HepG2 (cell line): Measurements from ENCODE around the gene CENPB. TPM values are rescaled to one million over a fixed set of nuclear protein-coding genes. Genes with fewer than 3 reads are reported as not detected.

Experiments used
- BATF2 ChIP-seq: sonication (generic); formaldehyde crosslinking; IDR thresholded peaks from 2 replicates; pipeline ENCODE4 v1.8.0; 2022; ENCODE audit warnings: mild to moderate bottlenecking, missing genetic modification reagents, moderate library complexity
- FOSL1 ChIP-seq: sonication (generic); formaldehyde crosslinking; IDR thresholded peaks from 2 replicates; pipeline ENCODE4 v1.9.0; 2021; ENCODE audit warnings: missing genetic modification reagents, borderline replicate concordance
- KLF16 ChIP-seq, 2 experiments: sonication (generic) in 1 of 2; formaldehyde crosslinking in 1 of 2; IDR thresholded peaks; 2 replicates each; pipeline versions ENCODE4 v1.6.1 to v1.8.0; 2016 to 2023; ENCODE audit warnings: missing genetic modification reagents in 2 of 2, missing compliant biosample characterization in 1 of 2
- SKIL ChIP-seq: sonication (generic); formaldehyde crosslinking; IDR thresholded peaks from 2 replicates; pipeline ENCODE4 v1.8.0; 2022; ENCODE audit warnings: missing genetic modification reagents, mild to moderate bottlenecking, moderate library complexity, borderline replicate concordance
- SNAI1 ChIP-seq: sonication (generic); formaldehyde crosslinking; IDR thresholded peaks from 2 replicates; pipeline ENCODE4 v1.5.0; 2020; ENCODE audit warnings: mild to moderate bottlenecking, missing genetic modification reagents, borderline replicate concordance
- TCF7L2 ChIP-seq: IDR thresholded peaks from 2 replicates; pipeline ENCODE4 v1.6.1; 2011; ENCODE audit warnings: mild to moderate bottlenecking, low read depth, low read length, moderate library complexity
- ZBTB39 ChIP-seq: sonication (generic); formaldehyde crosslinking; IDR thresholded peaks from 2 replicates; pipeline ENCODE4 v1.5.0; 2020; ENCODE audit warnings: missing genetic modification reagents
- ZBTB43 ChIP-seq: sonication (generic); formaldehyde crosslinking; conservative IDR thresholded peaks from 2 replicates; pipeline ENCODE4 v1.4.0; 2020; ENCODE audit warnings: missing genetic modification reagents
- ZIK1 ChIP-seq: sonication (generic); formaldehyde crosslinking; IDR thresholded peaks from 2 replicates; pipeline ENCODE4 v1.5.0; 2020; ENCODE audit warnings: mild to moderate bottlenecking, low read depth, missing genetic modification reagents, borderline replicate concordance
- ZMYM3 ChIP-seq: sonication (generic); formaldehyde crosslinking; IDR thresholded peaks from 2 replicates; pipeline ENCODE4 v1.5.1; 2020; ENCODE audit warnings: mild to moderate bottlenecking, missing genetic modification reagents
- ZNF180 ChIP-seq: sonication (generic); formaldehyde crosslinking; IDR thresholded peaks from 2 replicates; pipeline ENCODE4 v1.4.0; 2020; ENCODE audit warnings: low read depth, missing genetic modification reagents, borderline replicate concordance
- ZNF530 ChIP-seq: sonication (generic); formaldehyde crosslinking; IDR thresholded peaks from 2 replicates; pipeline ENCODE4 v1.5.0; 2020; ENCODE audit warnings: low read depth, mild to moderate bottlenecking, missing genetic modification reagents
- ZNF646 ChIP-seq: sonication (generic); formaldehyde crosslinking; IDR thresholded peaks from 2 replicates; pipeline ENCODE4 v1.9.0; 2021; ENCODE audit warnings: mild to moderate bottlenecking, missing genetic modification reagents
- ZNF790 ChIP-seq: sonication (generic); formaldehyde crosslinking; IDR thresholded peaks from 2 replicates; pipeline ENCODE4 v1.8.0; 2022; ENCODE audit warnings: missing genetic modification reagents, mild to moderate bottlenecking, borderline replicate concordance
- polyA plus RNA-seq, 8 experiments: library from polyadenylated mRNA; depleted of rRNA in 3 of 8; stranded (reverse) in 7 of 8; unstranded in 1 of 8; fragments of >200 nt; fragmentation: Illumina TruSeq in 4 of 8; extraction: Trizol in 4 of 8; gene quantifications; 2 replicates each; pipeline versions ENCODE4 v1.2.1 to v1.2.3, GENCODE V29; 2011 to 2016; ENCODE audit warnings: low read depth in 4 of 8, missing spikeins in 1 of 8, mixed read lengths in 1 of 8; ENCODE audit not compliant: insufficient read depth in 1 of 8
- total RNA-seq, 5 experiments: library from RNA; depleted of rRNA; stranded (reverse); fragments of >200 nt; fragmentation: Illumina TruSeq; extraction: Trizol; gene quantifications; 2 replicates each; pipeline ENCODE4 v1.2.3, GENCODE V29; 2016; ENCODE audit warnings: low read depth in 1 of 5

CENPB gene
- total and polyA plus RNA-seq, 2 of the 13 experiments (the other 11 are each of a cell fraction or from before 2014, with no cell fraction given): 10.4 to 54.5 TPM

GRCh38 chr20:3812975-3813847, 26.7 kb upstream of the CENPB start (continued):
- TF ChIP-seq ZBTB43 (CRISPR knock-in tag) (no peak), ZNF790 (CRISPR knock-in tag) (no peak), SNAI1 (CRISPR knock-in tag) (no peak), ZBTB39 (CRISPR knock-in tag) (no peak), ZMYM3 (peak; percentile 81), BATF2 (CRISPR knock-in tag) (peak; percentile 28; the same call in 1 of the 2 replicates), ZNF530 (CRISPR knock-in tag) (no peak), SKIL (no peak), FOSL1 (CRISPR knock-in tag) (no peak), ZNF180 (CRISPR knock-in tag) (no peak), KLF16 (CRISPR knock-in tag; IDR thresholded peaks at IDR 0.05) (0 out of 4 replicates have a peak, but pooled peaks of 1 of the 2 experiments have one; percentile 15), ZNF646 (CRISPR knock-in tag) (no peak), TCF7L2 (no peak), ZIK1 (CRISPR knock-in tag) (no peak)
